H1 (cell line): ENCODE results near the gene NSD2. TPM values are rescaled to one million over a fixed set of nuclear protein-coding genes. Genes with fewer than 3 reads are reported as not detected.

Source experiments
- CTCF ChIA-PET: fragments of 300-600 bp; sonication (Branson Sonifier 250); formaldehyde crosslinking; loops from one replicate; lab custom pipeline; 2021; ENCODE audit not compliant: partially characterized antibody; lab: Charles Lee
- POLR2A ChIA-PET: fragments of 300-600 bp; sonication (Branson Sonifier 250); formaldehyde crosslinking; loops from one replicate; lab custom pipeline; 2021; ENCODE audit warnings: inconsistent platforms; ENCODE audit not compliant: partially characterized antibody; lab: Charles Lee
- DNase-seq, 2 experiments: peaks; one replicate each; pipeline versions ENCODE4 v3.0.0 to v3.0.0-alpha.2; 2010 to 2022; ENCODE audit warnings: low spot score in 2 of 2, low read depth in 1 of 2, mixed read lengths in 1 of 2
- FAIRE-seq: peaks from 2 replicates; lab custom pipeline; 2011; peaks lifted over from hg19 to GRCh38; lab: Jason Lieb, UNC
- H2AFZ ChIP-seq: 2 replicates; pipeline ENCODE4 v1.8.1; 2012; ENCODE audit warnings: low read length, inconsistent platforms
- H2AK5ac ChIP-seq: 2 replicates; pipeline ENCODE4 v1.6.1; 2013; ENCODE audit warnings: low read depth, low read length
- H2BK120ac ChIP-seq: replicated peaks from 2 replicates; pipeline ENCODE3; 2013; ENCODE audit warnings: low read depth, low read length, inconsistent platforms
- H2BK12ac ChIP-seq: 2 replicates; pipeline ENCODE4 v1.6.1; 2013; ENCODE audit warnings: low read depth, low read length
- H2BK15ac ChIP-seq: 2 replicates; pipeline ENCODE4 v1.6.1; 2013; ENCODE audit warnings: low read length
- H2BK20ac ChIP-seq: 2 replicates; pipeline ENCODE4 v1.6.1; 2013; ENCODE audit warnings: low read length
- H2BK5ac ChIP-seq: 2 replicates; pipeline ENCODE4 v1.6.1; 2013; ENCODE audit warnings: low read depth, low read length
- H3K14ac ChIP-seq: 2 replicates; pipeline ENCODE4 v1.6.1; 2013; ENCODE audit warnings: inconsistent platforms; ENCODE audit not compliant: insufficient read length
- H3K18ac ChIP-seq: 2 replicates; pipeline ENCODE4 v1.6.1; 2013; ENCODE audit warnings: low read length; ENCODE audit errors: extremely low read depth
- H3K23ac ChIP-seq: 2 replicates; pipeline ENCODE4 v1.6.1; 2013; ENCODE audit warnings: inconsistent platforms; ENCODE audit not compliant: insufficient read length
- H3K23me2 ChIP-seq: 2 replicates; pipeline ENCODE4 v1.6.1; 2013; ENCODE audit warnings: low read depth, low read length
- H3K27ac ChIP-seq: 2 replicates; pipeline ENCODE4 v1.6.1; 2011; ENCODE audit warnings: low read depth, low read length, inconsistent platforms
- H3K27me3 ChIP-seq, 4 experiments: replicated peaks in 1 of 4; 1 replicate in 1 of 4; 2 replicates in 3 of 4; pipeline versions ENCODE4 v1.6.1 to v1.8.1; 2011 to 2013; ENCODE audit warnings: low read length in 3 of 4, mild to moderate bottlenecking in 3 of 4, inconsistent platforms in 2 of 4, mixed read lengths in 2 of 4, moderate library complexity in 1 of 4; ENCODE audit not compliant: control insufficient read depth in 3 of 4, insufficient read depth in 3 of 4; ENCODE audit errors: extremely low read depth in 1 of 4
- H3K36me3 ChIP-seq, 4 experiments: 2 replicates each; pipeline versions ENCODE4 v1.6.1 to v1.8.1; 2011 to 2013; ENCODE audit warnings: mild to moderate bottlenecking in 4 of 4, low read length in 3 of 4, moderate library complexity in 2 of 4, control low read depth in 1 of 4, inconsistent platforms in 1 of 4; ENCODE audit not compliant: insufficient read depth in 4 of 4, control insufficient read depth in 2 of 4
- H3K4ac ChIP-seq: replicated peaks from 2 replicates; pipeline ENCODE3; 2013; ENCODE audit warnings: low read length, low read depth, mixed read lengths, inconsistent platforms; ENCODE audit not compliant: insufficient read length
- H3K4me1 ChIP-seq, 4 experiments: replicated peaks in 1 of 4; 1 replicate in 1 of 4; 2 replicates in 3 of 4; pipeline versions ENCODE4 v1.6.1 to v1.8.1; 2011 to 2013; ENCODE audit warnings: low read length in 3 of 4, inconsistent platforms in 2 of 4, mixed read lengths in 1 of 4; ENCODE audit not compliant: insufficient read depth in 4 of 4, control insufficient read depth in 3 of 4
- H3K4me2 ChIP-seq, 2 experiments: 2 replicates each; pipeline versions ENCODE4 v1.6.1 to v1.8.1; 2011 to 2013; ENCODE audit warnings: low read depth in 2 of 2, low read length in 2 of 2, control low read depth in 1 of 2, inconsistent platforms in 1 of 2, mild to moderate bottlenecking in 1 of 2; ENCODE audit not compliant: insufficient read depth in 1 of 2
- H3K4me3 ChIP-seq, 4 experiments: fragments of 200-600, 300-600 bp in 1 of 4; sonication (generic), shearing (Covaris generic), sonication (Bioruptor Twin) in 1 of 4; 2 replicates each; pipeline versions ENCODE4 v1.5.1 to v1.8.1; 2011 to 2016; ENCODE audit warnings: low read length in 4 of 4, low read depth in 3 of 4, control low read depth in 2 of 4, inconsistent platforms in 2 of 4, mild to moderate bottlenecking in 2 of 4, mixed read lengths in 1 of 4, moderate library complexity in 1 of 4; ENCODE audit not compliant: insufficient read depth in 2 of 4; ENCODE audit errors: extremely low read depth in 1 of 4
- H3K56ac ChIP-seq: replicated peaks from 2 replicates; pipeline ENCODE3; 2013; ENCODE audit warnings: low read depth, mild to moderate bottlenecking, mixed read lengths, low read length, inconsistent platforms; ENCODE audit not compliant: insufficient read length
- H3K79me1 ChIP-seq: 2 replicates; pipeline ENCODE4 v1.6.1; 2013; ENCODE audit warnings: low read depth, low read length, control low read depth
- H3K79me2 ChIP-seq, 2 experiments: 2 replicates each; pipeline versions ENCODE4 v1.6.1 to v1.8.1; 2012 to 2013; ENCODE audit warnings: low read length in 2 of 2, mild to moderate bottlenecking in 2 of 2, inconsistent platforms in 1 of 2; ENCODE audit not compliant: insufficient read depth in 2 of 2, control insufficient read depth in 1 of 2
- H3K9ac ChIP-seq, 4 experiments: replicated peaks in 1 of 4; 1 replicate in 1 of 4; 2 replicates in 3 of 4; pipeline versions ENCODE4 v1.6.1 to v1.8.1; 2011 to 2013; ENCODE audit warnings: low read depth in 3 of 4, low read length in 3 of 4, control low read depth in 2 of 4, mild to moderate bottlenecking in 2 of 4, moderate library complexity in 2 of 4, inconsistent platforms in 1 of 4; ENCODE audit errors: extremely low read depth in 1 of 4
- H3K9me3 ChIP-seq, 2 experiments: 2 replicates each; pipeline versions ENCODE4 v1.6.1 to v1.8.1; 2012 to 2013; ENCODE audit warnings: mild to moderate bottlenecking in 2 of 2, moderate library complexity in 2 of 2, control low read depth in 1 of 2, inconsistent platforms in 1 of 2, low read depth in 1 of 2, low read length in 1 of 2, mixed read lengths in 1 of 2; ENCODE audit not compliant: insufficient read depth in 2 of 2
- H4K20me1 ChIP-seq, 2 experiments: replicated peaks in 1 of 2; 2 replicates each; pipeline versions ENCODE3 to v1.8.1; 2011 to 2013; ENCODE audit warnings: inconsistent platforms in 2 of 2, low read length in 2 of 2, mild to moderate bottlenecking in 1 of 2; ENCODE audit not compliant: insufficient read depth in 2 of 2, control insufficient read depth in 1 of 2
- H4K5ac ChIP-seq: 2 replicates; pipeline ENCODE4 v1.6.1; 2013; ENCODE audit warnings: low read length, low read depth, mixed read lengths, inconsistent platforms; ENCODE audit not compliant: insufficient read length
- H4K8ac ChIP-seq: 2 replicates; pipeline ENCODE4 v1.8.0; 2013; ENCODE audit warnings: mild to moderate bottlenecking, moderate library complexity, low read length, inconsistent platforms; ENCODE audit not compliant: insufficient read depth; ENCODE audit errors: extremely low read depth
- H4K91ac ChIP-seq: replicated peaks from 2 replicates; pipeline ENCODE3; 2013; ENCODE audit warnings: low read length, mixed read lengths, inconsistent platforms; ENCODE audit not compliant: insufficient read length
- BACH1 ChIP-seq: IDR thresholded peaks from 2 replicates; pipeline ENCODE4 v1.6.1; 2012; ENCODE audit warnings: low read length, improper control_type of control experiment
- NANOG ChIP-seq: IDR thresholded peaks from 2 replicates; pipeline ENCODE4 v1.6.1; 2011; ENCODE audit warnings: low read length, low read depth, mild to moderate bottlenecking, inconsistent platforms; ENCODE audit not compliant: insufficient read depth, poor library complexity, severe bottlenecking
- ZNF274 ChIP-seq: IDR thresholded peaks from 2 replicates; pipeline ENCODE4 v1.7.0; 2012; ENCODE audit warnings: low read length, borderline replicate concordance; ENCODE audit errors: extremely low read depth
- WGBS, 2 experiments: shearing (Covaris generic) in 1 of 2; methylation state at CpG; one replicate each; pipeline versions ENCODE4 v1.1.6 to v1.1.7; 2013 to 2015; ENCODE audit warnings: low lambda C conversion rate in 2 of 2, mixed read lengths in 2 of 2, inconsistent platforms in 1 of 2, low coverage in 1 of 2, missing lambda C conversion rate in 1 of 2; ENCODE audit not compliant: insufficient replicate concordance in 2 of 2, insufficient coverage in 1 of 2, insufficient read length in 1 of 2; ENCODE audit errors: extremely low coverage in 1 of 2, missing lambda C conversion rate in 1 of 2; 5-methylcytosine and 5-hydroxymethylcytosine counted together
- polyA plus RNA-seq, 7 experiments: library from polyadenylated mRNA; depleted of rRNA in 3 of 7; stranded (reverse) in 5 of 7; unstranded in 2 of 7; fragments of >200 nt in 5 of 7; fragments of 200-250 nt in 2 of 7; gene quantifications; 1 replicate in 5 of 7; 2 replicates in 1 of 7; 4 replicates in 1 of 7; pipeline versions ENCODE4 v1.2.1 to v1.2.3, GENCODE V29; 2011 to 2013; ENCODE audit warnings: missing spikeins in 2 of 7, mixed read lengths in 2 of 7
- total RNA-seq: library from RNA; stranded (reverse); fragmentation: NEBNext Ultra II Directional; extraction: Animal tissue kit (Norgen Biotek cat#: 25700); gene quantifications from 2 replicates; pipeline ENCODE4 v1.2.1, GENCODE V29; 2021
- TF ChIP-seq, protein P1 (sequence below): IDR thresholded peaks from 2 replicates; pipeline ENCODE4 v1.6.1; 2011; ENCODE audit warnings: low read length, improper control_type of control experiment

NSD2 gene
- total and polyA plus RNA-seq, 2 of the 8 experiments (the other 6 are each of a cell fraction or from before 2014, with no cell fraction given), result 26.7 to 129 TPM

GRCh38 chr4:1989533-1990347 lies 118.5 kb downstream of the NSD2 start:
- no peak overlapping the region for H4K5ac ChIP-seq
- no peaks in the 10 kb centered on the region for H3K9me3 ChIP-seq
- no peak overlapping the region for H3K4ac ChIP-seq
- H3K27me3 ChIP-seq, result no peaks in the 10 kb centered on the region
- H3K4me2 ChIP-seq, result no peak overlapping the region
- no peak overlapping the region for H3K14ac ChIP-seq
- H3K9ac ChIP-seq, result no peak overlapping the region
- H2BK20ac ChIP-seq, result no peak overlapping the region
- H3K56ac ChIP-seq, result no peak overlapping the region
- DNase-seq, result no peak
- no peak overlapping the region for H3K4me3 ChIP-seq
- 95% methylated on average over 33 of the region's 33 CpGs; no CpG with 5 or more reads in 1 of the 2 experiments for WGBS, 2 experiments
- peaks cover 14% of the 10 kb centered on the region for H3K79me1 ChIP-seq
- ChIA-PET POLR2A (no interaction called here), CTCF (interaction anchor here (0.6 to 1.9 kb wide), 2 partner anchors 12 to 25 kb away, joined by 4 to 6 read pairs; no protein-coding TSS in a partner anchor)
- H3K27ac ChIP-seq, result no peak overlapping the region
- H4K91ac ChIP-seq, result no peak overlapping the region
- no peak overlapping the region for H3K23ac ChIP-seq
- no peak overlapping the region for H2BK5ac ChIP-seq
- H2BK12ac ChIP-seq, result no peak overlapping the region
- peaks cover 9 to 29% of the 10 kb centered on the region in 2 experiments for H4K20me1 ChIP-seq
- peaks cover 13 to 41% (median 31%) of the 10 kb centered on the region in 4 experiments for H3K36me3 ChIP-seq
- no peak overlapping the region for H4K8ac ChIP-seq
- TF ChIP-seq BACH1 (no peak), ZNF274 (no peak), NANOG (no peak)
- TF ChIP-seq, protein P1, sequence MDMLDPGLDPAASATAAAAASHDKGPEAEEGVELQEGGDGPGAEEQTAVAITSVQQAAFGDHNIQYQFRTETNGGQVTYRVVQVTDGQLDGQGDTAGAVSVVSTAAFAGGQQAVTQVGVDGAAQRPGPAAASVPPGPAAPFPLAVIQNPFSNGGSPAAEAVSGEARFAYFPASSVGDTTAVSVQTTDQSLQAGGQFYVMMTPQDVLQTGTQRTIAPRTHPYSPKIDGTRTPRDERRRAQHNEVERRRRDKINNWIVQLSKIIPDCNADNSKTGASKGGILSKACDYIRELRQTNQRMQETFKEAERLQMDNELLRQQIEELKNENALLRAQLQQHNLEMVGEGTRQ, result no peak
- no peak overlapping the region for H3K18ac ChIP-seq
- no peaks in the 10 kb centered on the region for H3K23me2 ChIP-seq
- no peak for FAIRE-seq
- peaks cover 0 to 37% of the 10 kb centered on the region in 2 experiments; a peak in 3 of 4 replicates for H3K79me2 ChIP-seq
- no peak overlapping the region for H2AK5ac ChIP-seq
- H3K4me1 ChIP-seq, result peaks cover 0 to 5% (median 3%) of the 10 kb centered on the region in 4 experiments; a peak in 2 of 7 replicates
- H2BK15ac ChIP-seq, result no peak overlapping the region
- H2BK120ac ChIP-seq, result no peak overlapping the region
- H2AFZ ChIP-seq, result no peak overlapping the region
